ENCODE measurements around the gene CADPS2. TPM values are rescaled to one million over a fixed set of nuclear protein-coding genes. Genes with fewer than 3 reads are reported as not detected.

CADPS2 gene
- total and polyA plus RNA-seq, 2 of the 8 experiments (the other 6 are each of a cell fraction or from before 2014, with no cell fraction given): 8.9 to 22.3 TPM

DNA sequence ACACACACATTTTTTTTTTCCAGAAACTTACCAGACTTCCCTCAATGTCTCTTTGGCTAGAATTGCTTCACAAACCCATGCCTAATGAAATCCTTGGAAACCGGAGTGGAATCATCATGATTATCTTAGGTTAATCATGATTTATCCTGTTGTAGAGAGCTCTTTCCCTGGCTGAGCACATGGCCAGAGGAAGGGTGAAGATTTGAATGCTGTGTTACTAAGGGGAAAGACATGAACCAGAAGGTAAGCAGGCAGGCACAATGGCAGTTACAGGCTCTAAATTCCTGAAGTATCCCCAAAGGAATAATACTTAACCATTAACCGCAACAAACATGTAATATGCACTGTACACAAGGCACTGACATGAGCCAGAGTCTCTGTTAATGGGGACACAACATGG lies 179.4 kb downstream of the CADPS2 start:
- TF ChIP-seq BCL11A (IDR thresholded peaks at IDR 0.05; ENCODE audit: low read depth in 2 of 2, low read length in 2 of 2) (no peak), MAFK (IDR thresholded peaks at IDR 0.05; ENCODE audit: low read depth, low read length) (no peak)
- H2BK15ac ChIP-seq (ENCODE audit: low read length): no peak overlapping the region
- no peaks in the 10 kb centered on the region for H3K79me2 ChIP-seq (ENCODE audit: control insufficient read depth in 1 of 2, insufficient read depth in 2 of 2, low read length in 2 of 2)
- no peak overlapping the region for H3K4ac ChIP-seq (replicated peaks; ENCODE audit: insufficient read length, low read depth, low read length)
- H3K4me1 ChIP-seq (replicated peaks in 1 of 4; ENCODE audit: control insufficient read depth in 3 of 4, insufficient read depth in 4 of 4, low read length in 3 of 4): no peaks in the 10 kb centered on the region
- H2BK120ac ChIP-seq (replicated peaks; ENCODE audit: low read depth, low read length): no peak overlapping the region
- no peak overlapping the region for H3K56ac ChIP-seq (replicated peaks; ENCODE audit: insufficient read length, low read depth, low read length)
- H3K9me3 ChIP-seq (ENCODE audit: insufficient read depth in 2 of 2, low read depth in 1 of 2, low read length in 1 of 2): no peaks in the 10 kb centered on the region; a peak in 1 of 4 replicates
- no peaks in the 10 kb centered on the region for H4K20me1 ChIP-seq (replicated peaks in 1 of 2; ENCODE audit: control insufficient read depth in 1 of 2, insufficient read depth in 2 of 2, low read length in 2 of 2)
- H3K14ac ChIP-seq (ENCODE audit: insufficient read length): no peak overlapping the region
- no peak overlapping the region for H3K23ac ChIP-seq (ENCODE audit: insufficient read length)
- no peak overlapping the region for H2BK12ac ChIP-seq (ENCODE audit: low read depth, low read length)
- ChIA-PET CTCF (ENCODE audit: partially characterized antibody) (no interaction called here), POLR2A (ENCODE audit: partially characterized antibody) (no interaction called here)
- 90% methylated on average over 2 of the region's 2 CpGs; no CpG with 5 or more reads in 1 of the 2 experiments for WGBS, 2 experiments (ENCODE audit: extremely low coverage in 1 of 2, insufficient coverage in 1 of 2, insufficient read length in 1 of 2, insufficient replicate concordance in 2 of 2, low coverage in 1 of 2, low lambda C conversion rate in 2 of 2, missing lambda C conversion rate in 1 of 2)
- no peak overlapping the region for H4K8ac ChIP-seq (ENCODE audit: extremely low read depth, insufficient read depth, low read length)
- DNase-seq (ENCODE audit: low read depth in 1 of 2, low spot score in 2 of 2) (no peak), FAIRE-seq (no peak)
- H3K4me2 ChIP-seq (ENCODE audit: insufficient read depth in 1 of 2, low read depth in 2 of 2, low read length in 2 of 2): no peak overlapping the region
- H3K4me3 ChIP-seq (ENCODE audit: extremely low read depth in 1 of 4, insufficient read depth in 2 of 4, low read depth in 3 of 4, low read length in 4 of 4): no peak overlapping the region
- no peak overlapping the region for H3K27ac ChIP-seq (ENCODE audit: low read depth, low read length)
- H3K9ac ChIP-seq (replicated peaks in 1 of 4; ENCODE audit: extremely low read depth in 1 of 4, low read depth in 3 of 4, low read length in 3 of 4): no peak overlapping the region
- no peaks in the 10 kb centered on the region for H3K79me1 ChIP-seq (ENCODE audit: low read depth, low read length)
- H4K5ac ChIP-seq (ENCODE audit: insufficient read length, low read depth, low read length): no peak overlapping the region
- H3K36me3 ChIP-seq (ENCODE audit: control insufficient read depth in 2 of 4, insufficient read depth in 4 of 4, low read length in 3 of 4): no peaks in the 10 kb centered on the region
- H2AK5ac ChIP-seq (ENCODE audit: low read depth, low read length): no peak overlapping the region
- H3K27me3 ChIP-seq (replicated peaks in 1 of 4; ENCODE audit: control insufficient read depth in 3 of 4, extremely low read depth in 1 of 4, insufficient read depth in 3 of 4, low read length in 3 of 4): no peaks in the 10 kb centered on the region
- no peak overlapping the region for H2BK5ac ChIP-seq (ENCODE audit: low read depth, low read length)
- H2AFZ ChIP-seq (ENCODE audit: low read length): no peak overlapping the region
- no peak overlapping the region for H3K18ac ChIP-seq (ENCODE audit: extremely low read depth, low read length)
- H4K91ac ChIP-seq (replicated peaks; ENCODE audit: insufficient read length, low read length): no peak overlapping the region
- H2BK20ac ChIP-seq (ENCODE audit: low read length): no peak overlapping the region
- H3K23me2 ChIP-seq (ENCODE audit: low read depth, low read length): no peaks in the 10 kb centered on the region

Data from H1 (cell line).